Brain microvascular endothelial cell (primary cell): ENCODE results near the gene MRNIP.

Experiments used
- DNase-seq: peaks from one replicate; pipeline ENCODE4 v3.0.0-alpha.2; 2020
- H3K27ac ChIP-seq: fragments of 250-450 bp; sonication (Bioruptor Pico); 2 replicates; pipeline ENCODE4 v1.5.1; 2020; ENCODE audit warnings: mild to moderate bottlenecking, moderate library complexity
- H3K27me3 ChIP-seq: fragments of 250-450 bp; sonication (Bioruptor Pico); replicated peaks from 2 replicates; pipeline ENCODE4 v1.5.1; 2020; ENCODE audit warnings: mild to moderate bottlenecking
- H3K36me3 ChIP-seq: fragments of 250-450 bp; sonication (Bioruptor Pico); replicated peaks from 2 replicates; pipeline ENCODE4 v1.5.1; 2020; ENCODE audit warnings: mild to moderate bottlenecking
- H3K4me3 ChIP-seq: 2 replicates; pipeline ENCODE4 v1.5.1; 2011; ENCODE audit warnings: low read depth, mild to moderate bottlenecking, control low read depth, low read length, moderate library complexity
- in situ Hi-C: cut with HindIII; loops from 2 replicates; pipeline ENCODE4 v1.10.0; 2017; ENCODE audit warnings: low sequenced_read_pairs, low pct_ligation_motif_present
- TF ChIP-seq, protein P1 (sequence below): IDR thresholded peaks from 2 replicates; pipeline ENCODE4 v1.5.1; 2011; ENCODE audit warnings: low read depth, mild to moderate bottlenecking, moderate library complexity, low read length, control low read depth, inconsistent platforms; ENCODE audit errors: missing control alignments

The MRNIP gene

DNA sequence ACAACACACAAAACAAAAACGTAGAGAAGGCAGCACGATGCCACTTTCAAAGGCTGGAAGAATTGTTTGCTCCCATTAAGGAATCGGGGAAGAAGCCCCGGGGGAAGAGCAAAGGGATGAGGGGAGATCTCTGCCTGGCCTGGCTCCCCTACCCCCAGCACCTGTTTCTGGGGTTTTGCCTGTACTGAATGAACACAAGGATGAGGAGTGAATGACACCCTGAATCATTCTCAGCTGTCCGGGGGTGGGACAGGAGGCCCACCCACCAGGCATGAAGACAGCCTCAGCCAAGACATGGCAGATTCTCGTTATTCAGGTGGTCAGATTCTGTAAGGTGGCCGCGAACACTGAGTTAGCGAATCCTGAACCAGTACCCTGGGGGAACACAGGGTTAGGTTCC lies 41.6 kb upstream of the MRNIP start:
- TF ChIP-seq, protein P1, sequence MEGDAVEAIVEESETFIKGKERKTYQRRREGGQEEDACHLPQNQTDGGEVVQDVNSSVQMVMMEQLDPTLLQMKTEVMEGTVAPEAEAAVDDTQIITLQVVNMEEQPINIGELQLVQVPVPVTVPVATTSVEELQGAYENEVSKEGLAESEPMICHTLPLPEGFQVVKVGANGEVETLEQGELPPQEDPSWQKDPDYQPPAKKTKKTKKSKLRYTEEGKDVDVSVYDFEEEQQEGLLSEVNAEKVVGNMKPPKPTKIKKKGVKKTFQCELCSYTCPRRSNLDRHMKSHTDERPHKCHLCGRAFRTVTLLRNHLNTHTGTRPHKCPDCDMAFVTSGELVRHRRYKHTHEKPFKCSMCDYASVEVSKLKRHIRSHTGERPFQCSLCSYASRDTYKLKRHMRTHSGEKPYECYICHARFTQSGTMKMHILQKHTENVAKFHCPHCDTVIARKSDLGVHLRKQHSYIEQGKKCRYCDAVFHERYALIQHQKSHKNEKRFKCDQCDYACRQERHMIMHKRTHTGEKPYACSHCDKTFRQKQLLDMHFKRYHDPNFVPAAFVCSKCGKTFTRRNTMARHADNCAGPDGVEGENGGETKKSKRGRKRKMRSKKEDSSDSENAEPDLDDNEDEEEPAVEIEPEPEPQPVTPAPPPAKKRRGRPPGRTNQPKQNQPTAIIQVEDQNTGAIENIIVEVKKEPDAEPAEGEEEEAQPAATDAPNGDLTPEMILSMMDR = no peak
- Histone ChIP-seq H3K27ac (no peak overlapping the region), H3K27me3 (no peaks in the 10 kb centered on the region), H3K36me3 (peaks cover 56% of the 10 kb centered on the region), H3K4me3 (no peak overlapping the region)
- in situ Hi-C loops = no loop called here
- DNase-seq = no peak

DNA sequence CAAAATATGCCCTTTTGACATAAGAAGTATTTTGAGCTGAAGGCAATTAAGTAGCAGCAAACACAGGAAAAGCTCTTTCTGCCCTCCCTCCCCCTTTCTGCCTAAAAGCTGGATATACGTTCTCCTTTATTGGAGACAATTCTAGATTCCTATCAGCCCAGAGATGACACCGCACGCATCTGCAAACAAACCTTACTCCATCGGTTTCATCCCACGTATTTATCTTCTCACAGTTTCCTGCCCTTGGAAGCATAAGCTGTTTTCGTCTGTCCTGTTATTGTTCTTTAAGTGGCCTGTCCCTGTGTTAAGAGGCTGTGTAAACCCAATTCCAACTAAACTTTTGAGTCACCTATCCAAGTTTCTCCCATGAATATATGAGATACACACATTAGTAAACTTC lies 37.2 kb upstream of the MRNIP start:
- in situ Hi-C loops = no loop called here
- TF ChIP-seq, protein P1 = no peak
- H3K36me3 ChIP-seq = peaks cover 73% of the 10 kb centered on the region
- no peak for DNase-seq
- no peaks in the 10 kb centered on the region for H3K27me3 ChIP-seq
- no peak overlapping the region for H3K27ac ChIP-seq
- no peak overlapping the region for H3K4me3 ChIP-seq

DNA sequence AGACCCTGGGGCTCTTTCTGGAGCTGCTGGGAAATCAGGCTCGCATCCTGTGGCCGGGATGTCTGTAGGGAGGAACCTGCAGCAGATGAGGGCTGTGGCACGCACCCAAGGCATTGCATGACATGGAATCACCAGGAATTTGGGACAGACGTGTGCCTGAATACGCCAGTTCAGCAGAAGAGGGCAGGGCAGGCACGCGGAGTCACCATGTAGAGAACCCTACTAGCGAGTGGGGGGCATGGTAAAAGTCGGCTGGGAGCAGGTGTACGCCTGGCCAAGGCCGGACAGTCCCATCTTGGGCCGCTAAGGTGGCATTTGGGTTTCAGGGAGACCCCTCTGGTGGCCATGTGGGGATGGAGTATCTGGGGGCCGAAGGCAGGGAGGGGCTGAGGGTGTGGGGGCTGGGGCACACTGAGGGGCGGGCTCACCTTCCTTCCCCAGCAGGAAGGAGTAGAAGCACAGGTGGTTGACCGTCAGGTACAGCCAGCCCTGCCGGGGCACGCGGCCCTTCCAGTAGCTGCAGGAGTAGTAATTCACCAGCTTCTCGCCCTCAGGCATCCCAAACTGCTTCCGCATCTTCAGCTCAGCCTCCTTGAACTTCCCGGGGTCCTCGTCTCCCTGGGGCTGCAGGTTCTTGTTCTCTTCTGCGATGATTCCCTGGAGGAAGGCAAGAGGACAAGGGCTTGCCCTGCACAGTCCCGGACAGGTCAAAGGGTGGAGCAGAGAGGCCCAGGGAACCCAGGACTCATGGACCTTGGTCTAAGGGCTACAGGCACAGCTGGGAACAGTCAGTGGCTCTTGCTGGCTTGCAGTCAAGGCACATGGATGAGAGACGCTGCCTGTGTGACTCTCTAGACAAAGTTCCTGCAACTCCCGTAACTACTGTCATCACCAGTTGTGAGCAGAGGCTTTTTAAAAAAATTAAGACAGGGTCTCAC lies 35.6 kb upstream of the MRNIP start:
- Histone ChIP-seq H3K27ac (no peak overlapping the region), H3K27me3 (no peaks in the 10 kb centered on the region), H3K36me3 (peaks cover 79% of the 10 kb centered on the region), H3K4me3 (no peak overlapping the region)
- TF ChIP-seq, protein P1 = no peak
- DNase-seq = no peak
- in situ Hi-C loops = no loop called here

DNA sequence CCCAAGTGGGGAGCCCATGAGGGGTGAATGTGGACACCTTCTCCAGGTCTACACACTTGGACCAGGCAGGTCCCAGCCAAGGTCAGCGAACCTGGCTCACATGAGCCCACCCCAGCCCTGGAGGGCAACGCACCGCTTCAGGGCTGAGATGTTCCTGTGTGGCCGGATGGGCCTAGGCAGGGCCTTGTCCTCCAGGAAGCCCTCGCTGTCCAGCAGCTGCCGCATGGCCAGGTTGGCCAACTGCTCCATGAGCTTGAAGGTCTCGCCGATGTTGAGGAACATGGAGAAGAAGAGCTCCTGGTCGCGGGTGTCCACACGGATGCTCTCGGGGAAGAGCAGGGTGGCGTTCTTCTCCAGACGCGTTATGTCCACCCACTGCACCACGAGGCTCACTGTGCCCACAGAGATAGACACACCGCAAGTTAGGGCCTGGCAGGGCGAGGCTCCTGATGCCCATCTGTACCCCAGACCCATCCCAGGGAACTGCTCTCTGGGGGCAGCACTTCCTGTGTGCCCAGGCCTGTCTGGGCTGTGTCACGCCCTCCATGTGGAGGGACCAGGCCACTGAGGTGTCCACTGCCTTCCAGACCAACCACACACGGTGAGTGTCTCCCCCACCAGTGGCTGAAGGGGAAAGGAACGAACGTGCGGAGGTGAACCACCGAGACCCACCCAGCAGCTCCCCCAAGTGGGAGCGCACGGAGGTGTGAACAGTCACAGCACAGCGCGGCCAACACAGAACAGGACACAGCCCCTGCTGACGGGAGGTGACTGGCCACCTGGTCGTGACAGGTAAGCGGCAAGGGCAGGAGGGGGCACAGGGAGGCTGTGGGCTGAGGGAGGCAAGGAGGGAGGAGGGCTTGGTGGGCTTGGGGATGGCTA lies 34.7 kb upstream of the MRNIP start:
- no peak overlapping the region for H3K4me3 ChIP-seq
- TF ChIP-seq, protein P1 = no peak
- DNase-seq = no peak
- in situ Hi-C loops = no loop called here
- H3K36me3 ChIP-seq = peaks cover 78% of the 10 kb centered on the region
- H3K27ac ChIP-seq = no peak overlapping the region
- H3K27me3 ChIP-seq = no peaks in the 10 kb centered on the region

DNA sequence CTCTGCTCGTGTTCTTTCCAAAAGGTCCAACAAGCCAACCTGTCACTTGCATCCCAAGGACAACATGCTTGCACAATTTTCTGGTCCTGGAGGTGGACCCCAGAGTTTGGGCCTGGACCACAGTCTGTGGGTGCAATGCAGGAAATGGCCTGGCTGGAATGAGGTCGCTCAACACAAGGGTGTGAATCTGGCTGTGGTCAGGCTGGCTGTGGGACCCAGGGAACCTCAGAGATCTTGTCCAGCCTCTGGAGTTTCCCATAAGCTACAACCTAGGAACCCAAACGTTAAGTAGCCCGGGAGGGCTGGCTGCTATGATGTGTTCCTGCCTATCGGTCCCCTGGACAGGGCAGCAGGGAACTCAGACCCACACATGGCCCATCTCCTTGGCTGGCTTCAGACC lies 33.6 kb upstream of the MRNIP start:
- H3K36me3 ChIP-seq = peaks cover 82% of the 10 kb centered on the region
- TF ChIP-seq, protein P1 = no peak
- no peak for DNase-seq
- H3K27ac ChIP-seq = no peak overlapping the region
- in situ Hi-C loops = no loop called here
- H3K4me3 ChIP-seq = no peak overlapping the region
- H3K27me3 ChIP-seq = no peaks in the 10 kb centered on the region
